NCI-H1694 (cell line): Measurements from ENCODE around the gene RBM11.
A peak's percentile ranks its signal among the peaks of the same experiment; 100 is the strongest.
"Not testable (repeated sequence)": the region's sequence is repeated elsewhere in the genome, so short reads cannot be mapped to it uniquely, and the experiment has no call there.

Experiments
- DNase-seq: peaks from one replicate; lab custom pipeline; 2025; lab: John Stamatoyannopoulos, UW

RBM11 gene, protein sequence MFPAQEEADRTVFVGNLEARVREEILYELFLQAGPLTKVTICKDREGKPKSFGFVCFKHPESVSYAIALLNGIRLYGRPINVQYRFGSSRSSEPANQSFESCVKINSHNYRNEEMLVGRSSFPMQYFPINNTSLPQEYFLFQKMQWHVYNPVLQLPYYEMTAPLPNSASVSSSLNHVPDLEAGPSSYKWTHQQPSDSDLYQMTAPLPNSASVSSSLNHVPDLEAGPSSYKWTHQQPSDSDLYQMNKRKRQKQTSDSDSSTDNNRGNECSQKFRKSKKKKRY

DNA sequence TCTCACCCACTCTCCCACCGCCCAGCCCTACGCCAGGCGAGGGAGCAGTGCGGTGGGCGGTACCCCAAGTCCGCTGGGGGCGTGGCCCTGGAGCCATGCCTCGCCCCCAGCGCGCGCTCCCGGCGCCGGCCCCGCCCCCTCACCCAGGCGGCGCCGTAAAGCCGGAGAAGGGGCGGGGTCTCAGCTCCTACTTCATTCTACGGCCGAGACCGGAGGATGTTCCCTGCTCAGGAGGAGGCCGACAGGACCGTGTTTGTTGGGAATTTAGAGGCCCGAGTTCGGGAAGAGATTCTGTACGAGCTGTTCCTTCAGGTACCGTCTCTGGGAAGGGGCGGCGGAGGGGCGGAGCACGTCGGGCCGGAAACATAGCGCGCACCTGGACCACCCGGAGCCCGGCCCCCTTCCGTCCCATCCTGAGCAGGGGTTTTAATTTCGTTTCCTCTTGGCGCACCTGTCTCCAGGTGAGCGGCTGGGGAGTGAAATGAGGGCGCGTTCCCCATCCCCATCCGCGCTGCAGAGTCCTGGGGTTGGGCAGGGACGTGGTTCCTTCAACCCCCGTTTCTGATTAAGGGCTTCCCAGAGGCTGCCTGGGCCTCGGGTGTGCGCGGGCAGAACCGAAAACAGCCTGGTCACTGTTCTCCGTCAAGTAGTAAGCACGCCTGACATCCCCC lies at the start of gene RBM11:
Gene RBM11 (plus strand): TSS at position 187 of the 671 bp plus-strand sequence. CDS start 30 bp downstream, at position 217.
- no peak for DNase-seq

DNA sequence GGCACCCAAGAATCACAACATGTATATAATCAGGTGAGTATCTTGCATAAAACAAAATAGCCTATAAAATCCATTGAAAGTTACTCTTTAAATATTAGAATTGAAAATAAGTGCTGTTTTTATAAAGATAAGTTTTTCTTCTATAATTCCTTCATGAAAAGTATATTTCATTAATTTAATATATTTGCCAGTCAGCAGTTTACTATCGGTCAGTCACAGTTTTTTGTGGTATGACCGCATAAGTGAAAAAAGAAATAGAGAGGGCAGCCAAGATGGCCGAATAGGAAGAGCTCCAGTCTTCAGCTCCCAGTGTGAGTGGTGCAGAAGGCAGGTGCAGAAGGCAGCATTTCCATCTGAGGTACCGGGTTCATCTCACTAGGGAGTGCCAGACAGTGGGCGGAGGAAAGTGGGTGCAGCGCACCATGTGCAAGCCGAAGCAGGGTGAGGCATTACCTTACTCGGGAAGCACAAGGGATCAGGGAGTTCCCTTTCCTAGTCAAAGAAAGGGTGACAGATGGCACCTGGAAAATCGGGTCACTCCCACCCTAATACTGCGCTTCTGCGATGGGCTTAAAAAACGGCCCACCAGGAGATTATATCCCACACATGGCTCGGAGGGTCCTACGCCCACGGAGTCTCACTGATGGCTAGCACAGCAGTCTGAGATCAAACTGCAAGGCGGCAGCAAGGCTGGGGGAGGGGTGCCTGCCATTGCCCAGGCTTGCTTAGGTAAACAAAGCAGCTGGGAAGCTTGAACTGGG lies 49.3 kb upstream of the RBM11 start:
- not testable (repeated sequence) for DNase-seq

DNA sequence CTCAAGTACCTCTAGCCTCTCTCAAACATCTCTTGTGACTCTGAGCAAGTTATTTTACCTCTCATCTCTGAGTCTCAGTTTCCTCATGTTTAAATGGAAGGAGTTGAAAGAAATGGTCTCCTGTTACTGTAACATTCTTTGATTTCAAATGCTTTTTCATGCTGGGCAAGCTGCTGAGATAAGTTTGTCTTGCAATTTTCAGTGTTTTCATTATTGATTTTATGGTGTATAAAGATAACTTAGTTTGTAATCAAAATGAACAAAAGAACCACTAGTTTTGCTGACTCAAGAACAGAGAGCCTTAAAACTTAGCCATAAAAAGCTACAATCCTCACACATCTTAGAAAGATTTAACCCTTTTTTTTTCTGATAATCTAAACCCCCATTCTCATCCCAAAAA lies 9.7 kb upstream of the RBM11 start:
- no peak for DNase-seq

DNA sequence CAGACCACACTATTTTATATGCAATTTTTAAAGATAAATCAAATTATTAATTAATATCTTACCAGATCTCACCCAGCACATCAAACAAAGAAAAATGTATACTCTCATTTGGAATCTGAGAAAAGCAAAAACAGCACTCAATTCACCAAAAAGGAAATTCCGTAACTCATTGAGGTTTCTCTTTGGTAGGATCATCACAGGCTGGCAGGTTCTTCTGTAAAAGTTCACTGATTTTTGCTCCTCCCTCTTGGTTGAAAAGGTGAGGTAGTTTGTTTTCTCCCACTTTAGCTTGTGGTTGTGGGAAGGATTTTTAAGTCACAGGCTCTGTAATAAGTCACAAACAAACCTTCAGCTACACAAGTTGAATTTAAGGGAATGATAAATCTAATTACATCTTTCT lies 5.2 kb upstream of the RBM11 start, which contains the start of gene LIPI:
Gene LIPI (minus strand): TSS at position 218 of the 400 bp plus-strand sequence. CDS start 110 bp downstream, at position 108.
- no peak for DNase-seq

DNA sequence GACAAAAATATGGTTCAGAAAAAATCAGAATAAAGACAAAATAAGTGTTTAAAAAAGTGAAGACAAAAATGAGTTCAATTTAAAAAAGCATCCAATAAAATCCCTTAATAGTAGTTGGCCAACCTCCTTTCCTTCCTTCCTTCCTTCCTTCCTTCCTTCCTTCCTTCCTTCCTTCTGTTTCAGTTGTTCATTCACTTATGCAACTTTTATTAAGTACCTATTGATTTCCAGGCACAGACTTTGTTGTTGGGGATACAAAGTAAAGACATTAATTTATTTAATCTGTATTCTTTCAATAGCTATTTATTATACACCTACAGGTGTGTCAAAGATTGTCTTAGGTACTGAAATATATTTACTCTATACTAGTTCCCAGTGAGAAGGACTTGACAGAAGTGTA lies 2.8 kb upstream of the RBM11 start:
- DNase-seq: no peak

DNA sequence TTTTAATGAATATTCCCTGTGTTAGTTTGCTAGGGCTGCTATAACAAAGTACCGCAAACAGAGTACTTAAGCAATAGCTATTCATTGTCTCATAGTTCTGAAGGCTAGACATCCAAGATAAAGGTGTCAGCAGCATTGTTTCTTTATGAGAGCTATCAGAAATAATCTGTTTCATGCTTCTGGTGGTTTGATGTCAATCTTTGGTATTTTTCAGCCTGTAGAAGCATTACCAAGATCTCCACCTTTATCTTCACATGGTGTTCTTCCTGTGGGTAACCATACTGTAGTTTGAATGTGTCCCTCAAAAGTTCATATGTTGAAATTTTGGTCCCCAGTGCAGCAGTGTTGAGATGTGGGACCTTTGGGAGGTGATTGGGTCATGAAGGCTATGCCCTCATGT lies 7.4 kb downstream of the RBM11 start:
- no peak for DNase-seq

DNA sequence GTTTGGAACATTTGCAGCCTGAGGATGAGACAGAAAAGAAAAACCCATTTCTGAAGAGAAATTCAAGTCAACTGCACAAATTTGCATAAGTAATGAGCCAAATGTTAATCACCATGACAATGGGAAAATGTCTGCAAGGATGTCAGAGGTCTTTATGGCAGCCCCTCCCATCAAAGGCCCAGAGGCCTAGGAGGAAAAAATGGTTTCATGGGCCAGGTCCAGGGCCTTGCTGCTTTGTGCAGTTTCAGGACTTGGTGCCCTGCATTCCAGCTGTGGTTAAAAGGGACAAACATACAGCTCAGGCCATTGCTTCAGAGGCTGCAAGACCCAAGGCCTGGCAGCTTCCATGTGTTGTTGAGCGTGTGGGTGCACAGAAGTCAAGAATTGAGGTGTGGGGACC lies 13.4 kb downstream of the RBM11 start:
- DNase-seq: no peak

DNA sequence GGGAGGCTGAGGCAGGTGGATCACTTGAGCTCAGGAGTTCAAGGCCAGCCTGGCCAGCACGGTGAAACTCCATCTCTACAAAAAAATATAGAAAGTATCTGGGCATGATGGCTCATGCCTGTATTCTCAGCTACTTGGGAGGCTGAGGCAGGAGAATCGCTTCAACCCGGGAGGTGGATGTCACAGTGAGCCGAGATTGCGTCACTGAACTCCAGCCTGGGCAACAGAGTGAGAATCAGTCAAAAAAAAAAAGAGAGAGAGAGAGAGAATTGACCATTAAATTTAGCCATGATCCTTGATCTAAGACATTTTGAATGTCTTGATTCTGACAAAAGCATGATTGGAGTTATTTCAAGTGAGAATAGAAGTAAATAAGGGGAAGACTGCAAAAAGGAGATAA lies 19.1 kb downstream of the RBM11 start:
- no peak for DNase-seq

DNA sequence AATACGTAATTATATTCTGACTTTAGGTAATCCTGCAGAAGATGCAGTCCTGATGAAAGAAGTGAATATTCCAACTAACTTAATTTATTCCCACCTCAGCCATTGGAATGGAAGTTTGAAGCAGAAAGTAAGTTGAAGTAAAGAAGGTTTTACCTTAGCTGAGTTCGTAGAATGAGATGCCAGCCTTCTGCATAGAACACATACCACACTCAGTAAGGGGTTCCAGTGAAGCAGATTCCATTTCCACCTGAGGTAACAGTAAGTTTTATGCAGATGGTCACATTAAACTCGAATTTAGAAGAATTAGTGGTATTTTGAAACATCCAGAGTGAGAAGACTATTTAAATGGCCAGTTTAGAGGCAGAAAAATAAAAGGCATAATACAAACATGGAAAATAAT lies 20.2 kb downstream of the RBM11 start:
- DNase-seq: no peak

DNA sequence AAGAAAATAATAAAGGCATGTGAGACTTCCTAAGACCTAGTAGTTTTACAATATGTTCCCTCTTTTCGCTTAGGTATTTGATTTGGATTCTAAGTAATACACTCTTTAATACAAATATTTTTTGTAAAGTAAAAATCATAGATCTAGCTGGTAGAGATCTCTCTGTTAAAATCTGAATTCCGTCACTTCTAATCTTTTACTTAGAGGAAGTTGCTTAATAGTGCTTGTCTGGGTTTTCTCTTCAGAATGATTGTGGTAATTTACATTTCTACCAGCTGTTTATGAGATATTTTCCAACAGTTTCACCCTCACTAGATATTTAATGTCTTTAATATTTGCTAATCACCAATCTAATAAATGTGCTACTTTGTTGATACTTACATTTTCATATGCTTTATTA lies 23.3 kb downstream of the RBM11 start:
- DNase-seq: no peak

DNA sequence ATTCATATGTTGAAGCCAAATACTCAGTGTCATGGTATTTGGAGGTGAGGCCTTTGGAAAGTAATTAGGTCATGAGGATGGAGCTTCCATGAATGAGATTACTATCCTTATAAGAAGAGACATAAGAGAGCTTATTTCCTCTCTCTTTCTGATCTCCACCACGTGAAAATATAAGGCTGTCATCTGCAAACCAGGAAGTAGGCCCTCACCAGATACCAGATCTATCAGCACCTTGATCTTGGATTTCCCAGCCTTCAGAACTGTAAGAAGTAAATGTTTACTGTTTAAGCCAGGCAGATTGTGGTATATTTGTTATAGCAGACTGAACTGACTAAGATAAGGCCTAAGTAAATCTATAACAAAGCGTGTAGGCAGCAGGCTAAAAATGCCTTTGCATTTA lies 25.3 kb downstream of the RBM11 start:
- no peak for DNase-seq

DNA sequence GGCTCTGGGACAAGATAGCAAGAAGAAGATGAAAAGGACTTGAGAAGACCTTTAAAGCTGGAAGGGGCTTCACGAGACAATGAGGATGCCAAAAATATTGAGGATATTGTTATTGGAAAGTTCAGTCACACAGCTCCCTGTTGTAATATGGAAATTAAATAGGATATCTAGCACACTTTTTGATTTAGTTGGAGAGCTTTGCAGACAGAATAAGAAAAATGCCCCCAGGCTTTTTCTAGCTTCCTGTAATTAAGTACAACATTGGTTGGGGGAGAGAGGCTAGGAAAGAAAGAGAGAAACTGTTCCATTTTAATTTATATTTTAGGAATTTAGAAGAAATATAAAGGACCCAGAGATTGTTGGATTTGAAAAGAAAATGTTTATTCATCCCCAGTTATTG lies 27.5 kb downstream of the RBM11 start:
- no peak for DNase-seq

DNA sequence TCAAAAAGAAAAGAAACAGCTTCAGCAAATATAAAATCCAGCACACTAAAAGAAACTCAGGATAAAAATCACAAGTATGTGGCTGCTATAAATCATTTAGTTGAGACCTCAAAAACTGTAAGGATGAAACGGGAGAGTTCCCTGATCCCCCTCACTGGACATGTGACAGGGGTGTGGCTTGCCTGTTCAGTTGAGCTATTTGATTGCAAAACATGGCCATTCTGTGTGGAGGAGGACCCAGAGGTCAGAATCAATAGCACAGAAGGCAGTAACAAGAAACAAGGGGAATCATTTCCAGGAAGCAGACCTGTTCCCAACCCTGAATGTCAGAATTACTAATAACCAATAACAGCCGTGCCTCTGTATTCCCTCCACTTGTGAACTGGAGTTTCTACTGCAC lies 27.9 kb downstream of the RBM11 start:
- DNase-seq: no peak

DNA sequence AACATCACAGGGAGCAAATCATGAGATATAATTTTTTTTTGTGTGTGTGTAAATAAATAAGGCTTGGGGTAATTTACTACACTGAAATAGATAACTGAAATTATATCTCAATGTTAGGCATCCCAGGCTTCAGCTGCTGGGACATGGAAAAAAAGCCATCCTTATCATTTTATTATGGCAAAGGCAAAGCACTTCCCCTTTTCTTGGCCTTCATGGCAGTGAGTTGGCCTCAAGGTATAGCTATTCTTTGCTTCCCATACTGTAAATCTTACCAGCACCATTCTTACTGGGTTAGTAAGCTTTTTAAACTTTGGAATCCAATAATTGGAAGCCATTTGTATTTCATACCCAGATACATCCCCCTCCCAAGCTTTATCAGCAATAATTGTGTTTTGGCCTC lies 29.0 kb downstream of the RBM11 start:
- DNase-seq: no peak

DNA sequence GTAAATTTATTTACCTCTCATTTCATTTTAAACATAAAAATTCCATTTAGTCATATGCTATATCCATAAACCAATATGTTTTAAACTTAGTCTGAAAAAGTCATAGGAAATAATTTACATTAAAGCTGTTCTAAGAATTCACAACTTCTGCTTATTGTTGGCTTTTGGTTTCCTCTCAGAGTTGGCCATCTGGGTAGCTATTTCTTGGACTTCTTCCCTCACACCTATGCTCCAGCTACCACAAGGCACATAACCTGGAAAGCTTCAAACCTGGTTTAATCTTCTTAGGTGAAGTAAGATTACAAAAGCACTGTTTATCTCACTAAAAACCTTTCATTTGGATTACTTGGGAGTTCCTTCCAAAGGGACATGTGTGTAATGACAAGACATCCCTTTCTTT lies 29.8 kb downstream of the RBM11 start:
- no peak for DNase-seq

DNA sequence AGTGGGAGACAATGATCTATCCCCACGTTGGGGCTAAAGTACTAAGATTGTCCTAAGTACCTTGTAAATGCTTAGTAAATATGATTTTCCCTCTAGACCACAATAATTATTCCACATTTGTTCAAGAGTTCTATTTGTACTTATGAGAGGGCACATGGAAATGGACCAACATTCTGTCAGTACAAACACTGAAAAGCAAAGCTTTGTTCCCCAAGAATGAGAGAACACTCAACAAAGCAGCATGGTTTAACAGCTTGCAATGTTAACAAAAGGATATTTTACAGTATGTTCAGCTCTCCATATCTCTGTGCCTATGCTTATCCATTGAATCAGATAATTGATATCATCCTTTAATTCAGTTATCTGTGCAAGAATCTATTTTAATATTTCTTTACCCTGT lies 35.4 kb downstream of the RBM11 start:
- no peak for DNase-seq

DNA sequence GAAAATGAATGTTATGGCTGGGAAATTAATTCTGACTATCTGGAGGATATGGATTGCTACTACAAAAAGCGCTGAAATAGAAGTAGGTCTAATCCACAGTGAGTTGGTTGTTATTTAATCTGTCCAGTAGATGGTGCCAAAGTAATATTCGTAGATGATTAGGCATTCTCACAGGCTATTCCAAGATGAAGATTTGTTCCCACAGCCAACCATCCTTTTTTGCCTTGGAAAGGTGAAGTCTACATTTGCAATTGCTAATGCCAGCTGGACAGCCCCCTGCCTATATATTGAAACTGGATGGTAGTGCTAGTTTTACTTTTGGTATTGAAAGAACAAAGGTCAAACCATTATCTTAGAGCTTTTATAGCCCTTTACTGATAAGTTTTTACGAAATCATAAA lies 43.8 kb downstream of the RBM11 start:
- peak; percentile 79 for DNase-seq

DNA sequence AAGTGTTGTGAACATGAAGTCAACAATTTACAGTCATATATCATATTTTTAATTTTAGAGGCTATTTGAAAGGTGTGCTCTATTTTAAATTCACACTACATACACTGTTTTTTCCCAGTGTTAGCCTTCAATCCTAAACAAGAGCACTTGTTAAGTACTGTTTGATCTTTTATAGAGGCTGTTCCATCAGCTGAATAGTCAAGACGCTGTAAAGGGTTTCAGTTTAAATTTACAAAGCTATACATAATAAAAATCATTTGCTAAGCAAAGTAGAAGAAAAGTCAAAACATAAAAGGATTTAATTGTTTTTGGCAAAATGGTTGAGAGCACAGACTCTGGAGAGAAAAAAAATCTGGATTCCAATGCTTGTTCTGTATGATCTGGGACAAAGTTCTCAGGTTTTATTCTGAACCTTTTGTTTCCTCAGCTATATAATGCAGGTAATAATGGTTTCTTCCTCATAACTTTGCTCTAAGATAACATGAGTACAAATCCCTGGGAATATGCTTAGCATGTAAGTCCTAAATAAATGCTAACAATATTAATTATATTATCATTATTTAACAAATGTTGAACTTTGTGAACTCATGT lies 44.3 kb downstream of the RBM11 start:
- no peak for DNase-seq

DNA sequence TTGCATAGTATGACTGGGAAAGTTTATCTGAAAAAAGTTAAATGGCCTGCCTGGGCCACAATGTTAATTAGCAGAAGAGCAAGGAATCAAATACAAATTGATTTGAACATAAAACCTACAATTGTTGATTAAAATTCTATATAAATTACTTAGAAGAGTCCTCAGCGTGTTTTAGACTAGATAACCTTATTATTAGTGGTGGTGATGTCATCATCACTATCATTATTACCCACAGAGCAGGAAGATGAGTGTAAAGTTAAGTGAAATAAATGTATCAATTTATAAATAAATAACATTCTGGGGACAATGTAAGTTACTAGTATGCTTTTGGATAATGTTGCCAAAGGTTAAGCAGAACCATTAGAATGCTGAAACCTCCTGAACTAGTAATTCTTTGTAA lies 46.1 kb downstream of the RBM11 start:
- DNase-seq: no peak

DNA sequence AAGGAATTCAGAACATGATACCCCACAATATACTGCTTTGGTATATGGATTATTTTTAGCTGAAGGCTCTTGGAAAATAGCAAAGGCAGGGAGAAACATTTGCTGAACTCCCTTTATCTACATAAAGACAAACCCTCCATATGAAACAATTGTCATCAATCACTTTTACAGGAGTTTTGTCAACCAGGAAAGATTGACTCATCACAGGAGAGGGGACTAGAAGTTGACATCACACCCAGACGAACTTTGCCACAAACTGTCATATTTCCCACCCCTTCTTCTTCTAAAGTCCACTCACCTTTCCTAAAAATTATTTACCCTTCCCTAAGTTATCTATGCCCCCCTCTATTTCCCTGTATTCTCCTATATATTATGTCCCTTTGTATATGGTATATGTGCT lies 47.9 kb downstream of the RBM11 start:
- DNase-seq: no peak

DNA sequence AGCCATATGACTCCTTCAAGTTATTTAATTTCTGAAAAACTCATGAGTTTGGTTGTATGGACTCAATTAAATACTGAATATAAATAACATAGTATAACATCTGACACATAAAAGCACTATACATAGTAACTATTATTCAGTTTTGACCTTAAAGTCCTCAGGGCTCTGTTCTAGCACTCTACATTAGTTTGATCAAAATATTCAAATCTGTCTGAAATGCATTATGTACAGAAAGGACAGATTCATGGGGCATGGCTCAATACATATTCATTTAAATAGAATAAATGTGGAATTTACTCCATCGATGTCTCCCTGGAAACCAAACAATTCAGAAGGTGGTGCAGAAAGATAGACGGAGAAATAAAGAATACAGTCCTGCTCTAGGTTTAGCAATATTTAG lies 49.1 kb downstream of the RBM11 start:
- DNase-seq: no peak

DNA sequence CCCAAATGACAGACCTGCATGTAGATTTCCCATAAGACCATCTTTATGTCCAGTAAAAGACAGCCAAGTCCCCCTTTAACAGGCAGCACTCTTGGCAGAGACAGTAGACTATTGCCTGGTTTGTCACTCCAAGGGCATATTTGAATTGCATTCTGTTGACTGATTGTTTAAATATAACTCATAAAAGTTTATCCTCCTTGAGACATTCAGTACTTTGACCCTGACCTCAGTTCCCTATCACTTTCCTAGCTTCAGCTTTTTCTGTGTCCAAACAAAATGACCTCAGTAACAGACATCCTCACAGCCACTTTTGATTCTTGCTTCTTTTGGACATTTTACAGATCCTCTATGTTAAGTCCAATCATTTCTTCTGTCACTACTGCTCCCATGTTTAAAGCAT lies 51.1 kb downstream of the RBM11 start:
- no peak for DNase-seq

DNA sequence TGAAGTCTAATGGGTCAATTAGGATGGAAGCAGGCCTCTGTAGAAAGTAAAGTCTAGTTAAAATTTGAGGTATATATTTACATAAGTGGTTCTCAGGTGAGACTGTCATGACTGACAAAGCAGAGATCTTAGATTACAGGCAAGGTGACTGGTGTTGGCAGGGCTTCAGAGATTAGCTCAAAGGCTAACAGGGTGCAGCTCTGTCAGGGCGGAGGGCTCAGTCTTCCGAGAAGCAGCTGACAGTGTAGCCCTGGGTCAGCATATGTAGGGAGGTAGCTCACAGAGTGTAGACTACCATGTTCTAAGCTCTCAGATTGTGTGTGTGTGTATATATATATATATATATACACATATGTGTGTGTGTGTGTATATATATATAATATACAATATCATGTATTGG lies 54.7 kb downstream of the RBM11 start:
- no peak for DNase-seq
